Gastroesophageal sphincter (tissue), 3 donors: ENCODE data around the gene NAV2.

ENCODE experiments used
- CTCF ChIP-seq, 4 experiments: fragments of 200-600 bp in 2 of 4; fragments of 450-650 bp in 2 of 4; sonication (generic) in 1 of 4; IDR thresholded peaks; one replicate each; pipeline ENCODE4 v1.5.1; 2017 to 2019; ENCODE audit warnings: antibody characterized with exemption in 4 of 4, mild to moderate bottlenecking in 2 of 4, moderate library complexity in 2 of 4
- POLR2A ChIP-seq, 2 donors: fragments of 450-650 bp; IDR thresholded peaks; one replicate each; pipeline ENCODE4 v1.6.1; 2017; ENCODE audit warnings: antibody characterized with exemption in 2 of 2, mild to moderate bottlenecking in 2 of 2, moderate library complexity in 1 of 2
- POLR2AphosphoS5 ChIP-seq: sonication (generic); formaldehyde crosslinking; IDR thresholded peaks from one replicate; pipeline ENCODE4 v1.6.1; 2017; ENCODE audit warnings: antibody characterized with exemption

DNA sequence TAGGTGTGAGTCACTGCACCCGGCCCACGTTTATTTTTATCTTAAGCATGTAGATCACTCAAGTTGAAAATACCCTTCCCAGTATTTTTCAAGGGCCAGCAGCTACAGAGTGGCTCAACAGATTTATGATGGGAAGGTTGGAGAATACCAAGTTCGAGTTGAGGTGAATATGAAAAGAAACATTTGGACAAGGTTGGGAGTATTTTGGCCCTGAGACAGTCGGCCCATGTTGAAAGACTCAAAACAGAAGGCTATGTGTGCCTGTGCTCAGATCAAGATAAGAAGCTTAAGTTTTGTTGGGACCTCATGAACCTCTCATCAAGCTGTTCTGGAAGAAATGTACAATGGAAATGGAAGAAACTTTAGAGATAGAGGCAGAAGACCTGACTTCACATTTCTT lies 248.6 kb downstream of the NAV2 start:
- no peak for TF ChIP-seq CTCF (IDR thresholded peaks at IDR 0.05)
- TF ChIP-seq POLR2AphosphoS5 = no peak
- TF ChIP-seq POLR2A (IDR thresholded peaks at IDR 0.05) = no peak
